CD1c-positive myeloid dendritic cell (primary cell): Measurements from ENCODE around the gene INPP5A.
"Not testable (repeated sequence)": the region's sequence is repeated elsewhere in the genome, so short reads cannot be mapped to it uniquely, and the experiment has no call there.

Experiments
- DNase-seq: peaks from one replicate; pipeline ENCODE4 v3.0.0-alpha.2; 2016; ENCODE audit errors: extremely low spot score

INPP5A gene

DNA sequence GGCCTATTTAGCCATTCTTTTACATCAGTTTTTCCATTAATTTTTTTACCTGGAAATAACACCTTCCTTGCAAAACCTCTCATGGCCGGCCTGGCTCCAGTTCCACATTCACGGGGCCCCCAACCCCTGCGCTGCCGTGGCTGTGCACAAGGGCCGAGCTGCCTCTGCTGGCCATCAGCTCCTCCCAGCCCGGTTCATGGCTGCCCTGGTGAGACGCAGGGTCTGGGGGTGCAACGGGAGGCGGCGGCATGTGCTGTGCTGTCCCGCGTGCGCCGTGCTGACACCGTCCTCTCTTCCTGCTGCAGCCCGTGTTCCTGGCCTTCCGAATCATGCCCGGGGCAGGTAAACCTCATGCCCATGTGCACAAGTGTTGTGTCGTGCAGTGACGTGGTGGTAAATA, 244.0 kb downstream of the INPP5A start:
- no peak for DNase-seq

DNA sequence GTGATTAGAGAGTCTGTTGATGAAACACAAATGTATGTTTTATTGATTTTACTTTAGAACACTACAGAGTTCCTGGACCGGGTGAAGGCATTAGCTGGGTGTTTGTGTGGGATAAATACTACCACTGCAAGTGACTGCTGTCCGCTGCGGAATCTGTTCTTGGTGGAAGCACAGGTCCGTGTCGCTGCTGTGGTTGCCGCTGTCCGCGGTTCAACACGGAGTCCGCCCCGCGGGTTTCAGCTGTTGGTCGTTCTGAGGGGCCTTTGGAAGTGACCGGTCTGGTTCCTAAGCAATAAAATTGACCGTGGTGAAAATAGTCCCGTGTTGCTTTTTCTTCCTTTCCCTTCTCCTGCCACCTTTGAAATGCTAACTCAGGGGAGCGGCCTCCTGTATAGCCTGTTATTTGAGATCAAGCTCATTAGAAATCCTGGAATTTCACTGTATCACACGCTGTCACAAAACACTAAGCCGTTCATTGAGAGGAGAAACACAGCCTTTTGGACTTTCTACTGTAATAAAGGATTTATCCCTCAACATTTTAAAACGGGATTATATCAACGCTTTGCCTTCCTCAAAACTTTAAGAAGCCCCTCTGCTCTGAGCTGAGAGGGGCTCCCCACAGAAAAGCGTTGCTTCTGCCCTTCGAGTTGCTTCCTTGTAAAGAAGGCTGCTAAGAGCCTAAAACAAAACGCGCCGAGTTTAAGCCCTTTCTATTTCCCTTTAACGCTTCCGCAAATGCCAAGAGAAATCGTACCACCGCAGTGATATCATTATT, 245.8 kb downstream of the INPP5A start:
- DNase-seq = no peak

DNA sequence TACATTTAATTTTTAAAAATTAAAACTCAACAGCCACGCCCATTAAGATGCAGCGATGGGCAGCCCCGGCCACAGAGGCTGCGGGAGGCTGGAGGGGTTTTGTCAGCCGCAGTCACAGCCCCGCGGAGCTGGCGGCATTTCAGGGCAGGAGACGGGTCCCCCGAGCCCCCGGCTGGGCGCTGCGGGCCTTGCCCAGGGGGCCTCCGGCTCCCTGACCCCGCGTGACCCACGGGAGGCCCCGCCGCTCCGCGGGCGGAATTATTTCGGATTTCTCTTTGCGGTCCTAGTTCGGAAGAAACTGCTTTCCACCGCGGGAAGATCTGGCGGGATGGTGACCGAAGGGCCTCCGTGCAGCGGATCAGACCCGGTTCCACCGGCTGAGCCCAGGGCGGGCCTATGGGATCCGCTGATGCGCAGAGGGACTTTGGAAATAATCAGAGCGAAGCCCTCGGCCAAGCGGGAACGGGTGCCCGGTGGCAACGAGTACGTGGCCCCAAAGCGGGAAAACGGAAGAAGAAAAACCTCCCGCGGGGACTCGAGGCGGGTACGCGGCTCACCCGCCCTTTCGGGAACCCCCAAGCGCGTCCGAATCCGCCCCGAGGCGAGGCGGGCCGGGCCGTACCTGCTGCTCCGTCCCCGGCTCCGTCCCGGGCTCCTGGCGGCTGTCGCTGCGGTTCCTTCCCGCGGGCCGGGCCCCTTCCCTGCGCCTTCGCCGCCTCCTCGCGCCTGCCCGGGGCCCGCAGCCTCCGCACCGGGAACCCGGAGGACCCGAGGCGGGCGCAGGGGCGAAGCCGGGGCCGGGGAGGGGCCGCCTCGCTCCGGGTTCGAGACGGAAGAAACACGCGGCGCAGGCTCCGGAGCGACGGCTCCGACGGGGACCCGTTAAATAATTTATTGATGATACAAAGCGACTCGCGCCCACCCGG, 246.6 kb downstream of the INPP5A start:
- no peak for DNase-seq

DNA sequence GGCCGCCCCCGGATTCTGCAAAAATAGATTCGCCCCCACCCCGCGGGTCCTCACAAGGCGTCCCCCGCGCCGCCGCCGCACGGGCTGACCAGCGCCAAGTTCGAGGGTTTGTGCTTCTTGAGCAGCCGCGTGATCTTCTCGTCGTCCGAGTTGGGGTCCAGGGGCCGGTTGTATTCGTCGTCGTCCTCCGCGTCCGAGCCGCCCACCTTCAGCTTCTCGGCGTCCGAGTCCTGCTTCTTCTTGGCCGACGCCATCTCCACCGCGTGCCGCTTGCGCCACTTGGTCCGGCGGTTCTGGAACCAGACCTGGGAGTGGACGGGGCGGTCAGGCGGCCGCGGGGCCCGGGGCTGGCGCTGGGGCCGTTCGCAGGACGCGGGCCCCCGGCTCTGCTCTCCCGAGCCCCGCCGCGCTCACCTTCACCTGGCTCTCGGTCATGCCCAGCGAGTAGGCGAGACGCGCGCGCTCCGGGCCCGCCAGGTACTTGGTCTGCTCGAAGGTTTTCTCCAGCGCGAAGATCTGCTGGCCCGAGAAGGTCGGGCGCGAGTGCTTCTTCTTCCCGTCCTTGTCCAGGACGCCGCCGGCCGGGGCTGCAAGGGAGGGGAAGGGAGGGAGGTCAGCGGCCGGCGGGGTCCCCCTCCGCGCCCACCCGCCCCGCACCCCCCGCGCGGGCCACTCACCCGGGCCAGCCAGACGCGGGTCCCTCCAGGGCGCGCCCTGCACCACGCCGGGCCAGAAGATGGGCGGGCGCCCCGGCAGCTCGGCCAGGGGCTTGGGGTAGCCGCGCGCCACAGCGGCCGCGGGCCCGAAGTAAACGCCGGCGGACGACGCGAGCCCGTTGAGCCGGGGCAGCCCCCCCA, 247.5 kb downstream of the INPP5A start:
- DNase-seq = no peak

DNA sequence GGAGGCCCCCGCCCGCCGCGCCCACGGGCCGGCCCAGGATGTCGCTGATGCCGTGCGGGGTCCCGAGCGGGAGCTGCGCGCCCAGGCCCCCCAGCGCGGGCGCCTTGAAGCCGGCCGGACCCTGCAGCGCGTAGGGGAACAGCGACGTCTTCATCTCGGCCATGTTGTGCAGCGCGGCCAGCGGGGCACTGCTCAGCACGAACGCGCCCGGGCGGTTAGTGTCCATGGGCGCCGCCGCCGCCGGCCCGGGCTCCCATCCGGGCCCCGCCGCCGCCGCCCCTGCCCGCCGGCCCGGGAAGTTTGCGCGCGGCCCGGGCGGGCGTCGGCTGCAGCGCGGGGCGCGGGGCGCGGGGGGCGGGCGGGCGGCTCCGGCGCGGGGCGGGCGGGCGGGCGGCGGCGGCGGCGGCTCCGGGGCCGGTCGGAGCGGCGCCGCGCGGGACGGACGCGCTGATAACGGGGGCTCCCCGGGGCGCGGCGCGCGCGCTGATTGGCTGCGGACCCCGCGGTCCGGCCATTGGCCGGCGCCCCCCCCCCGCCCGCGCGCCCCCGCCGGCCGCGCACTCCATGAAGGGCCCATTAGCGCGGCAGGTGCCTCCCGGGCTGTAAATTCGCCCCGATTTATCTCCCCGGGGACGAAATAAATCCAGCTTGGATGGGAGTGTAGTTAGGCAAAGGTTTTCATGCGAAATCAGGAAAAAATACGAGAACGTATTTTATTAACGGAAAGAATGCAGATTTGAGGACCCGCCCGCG, 248.3 kb downstream of the INPP5A start, which contains the start of gene NKX6-2:
Gene NKX6-2 (minus strand): TSS at position 425 of the 753 bp plus-strand sequence. CDS start 199 bp downstream, at position 226.
- no peak for DNase-seq

DNA sequence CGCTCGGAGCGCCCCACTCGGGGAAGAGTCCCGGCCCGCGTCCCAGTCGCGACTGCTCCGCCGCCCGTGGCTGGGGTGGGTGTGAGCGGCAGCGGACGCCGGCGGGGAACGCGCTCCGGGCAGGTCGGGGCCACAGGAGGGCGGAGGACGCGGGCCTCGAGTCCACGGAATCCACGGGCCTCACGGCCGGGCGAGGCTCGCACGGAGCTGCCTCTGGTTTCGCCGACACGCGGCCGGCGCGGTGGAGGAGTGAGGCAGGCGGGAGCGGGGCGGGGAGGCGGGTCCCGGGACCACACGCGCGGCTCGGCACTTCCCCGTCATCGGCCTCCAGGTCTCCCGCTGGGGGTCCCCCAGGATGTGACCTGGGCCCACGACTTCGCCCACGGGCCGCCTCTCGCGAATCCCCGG, 248.9 kb downstream of the INPP5A start:
- DNase-seq = no peak

DNA sequence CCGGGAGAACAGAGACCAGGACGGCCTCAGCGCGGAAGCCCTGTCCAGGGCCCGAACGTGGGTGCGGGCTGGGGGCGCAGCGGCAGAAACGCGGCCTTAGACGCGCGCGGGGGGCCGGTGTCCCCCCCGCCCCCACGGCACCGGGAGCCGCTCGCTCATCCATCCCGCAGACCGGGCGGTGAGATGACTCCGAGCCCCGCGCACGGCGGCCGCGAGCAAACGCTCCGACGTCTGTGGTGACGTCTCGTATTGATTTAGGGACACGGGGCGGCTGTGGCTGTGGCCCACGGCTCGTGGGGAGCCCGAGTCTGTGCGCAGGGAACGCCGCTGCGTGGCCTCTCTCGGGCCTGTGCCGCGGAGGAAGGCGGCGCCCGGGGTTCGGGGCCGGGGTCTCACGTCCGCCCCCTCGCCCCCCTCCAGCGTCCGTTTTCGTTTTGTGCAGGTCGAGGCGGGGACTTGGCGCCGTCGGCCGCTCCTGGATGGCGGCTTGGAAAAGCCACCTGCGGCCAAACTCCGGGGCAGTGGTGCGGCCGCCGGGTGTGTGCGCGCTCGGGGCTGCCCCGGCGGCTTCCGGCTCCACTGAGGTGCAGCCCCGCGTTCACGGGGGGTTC, 249.4 kb downstream of the INPP5A start:
- no peak for DNase-seq

DNA sequence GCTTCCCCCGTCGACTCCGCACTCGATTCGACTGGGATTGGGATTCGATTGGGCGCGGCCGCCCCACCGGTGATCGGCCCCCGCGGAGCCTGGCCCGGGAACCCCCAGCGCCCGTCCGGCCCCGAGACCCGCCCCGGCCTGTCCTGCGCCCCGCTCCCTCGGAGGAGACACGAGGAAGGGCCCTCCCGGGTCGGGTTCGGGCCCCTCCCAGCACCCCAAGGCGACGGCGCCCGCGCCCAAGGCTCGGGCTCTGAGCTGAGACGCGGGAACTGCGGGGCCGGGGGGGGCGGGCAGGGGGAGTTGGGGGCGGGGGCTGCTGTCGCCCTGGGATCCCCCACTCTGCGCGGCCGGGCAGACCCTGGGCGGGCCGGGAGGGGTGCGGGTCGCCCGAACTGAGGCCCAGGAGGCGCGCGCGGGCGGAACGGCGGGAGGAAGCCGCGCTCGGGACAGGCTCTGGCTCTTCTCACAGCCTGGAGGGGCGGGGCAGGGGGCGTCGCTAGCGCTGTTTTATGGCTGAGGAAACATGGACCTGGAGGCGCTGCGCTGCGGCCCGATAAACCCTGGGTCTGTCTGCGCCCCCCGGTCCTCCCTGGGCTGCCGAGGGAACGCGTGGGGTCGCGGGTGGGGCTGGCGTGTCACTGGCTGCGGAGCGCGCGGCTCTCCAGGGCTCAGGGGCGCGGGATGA, 250.1 kb downstream of the INPP5A start:
- no peak for DNase-seq

DNA sequence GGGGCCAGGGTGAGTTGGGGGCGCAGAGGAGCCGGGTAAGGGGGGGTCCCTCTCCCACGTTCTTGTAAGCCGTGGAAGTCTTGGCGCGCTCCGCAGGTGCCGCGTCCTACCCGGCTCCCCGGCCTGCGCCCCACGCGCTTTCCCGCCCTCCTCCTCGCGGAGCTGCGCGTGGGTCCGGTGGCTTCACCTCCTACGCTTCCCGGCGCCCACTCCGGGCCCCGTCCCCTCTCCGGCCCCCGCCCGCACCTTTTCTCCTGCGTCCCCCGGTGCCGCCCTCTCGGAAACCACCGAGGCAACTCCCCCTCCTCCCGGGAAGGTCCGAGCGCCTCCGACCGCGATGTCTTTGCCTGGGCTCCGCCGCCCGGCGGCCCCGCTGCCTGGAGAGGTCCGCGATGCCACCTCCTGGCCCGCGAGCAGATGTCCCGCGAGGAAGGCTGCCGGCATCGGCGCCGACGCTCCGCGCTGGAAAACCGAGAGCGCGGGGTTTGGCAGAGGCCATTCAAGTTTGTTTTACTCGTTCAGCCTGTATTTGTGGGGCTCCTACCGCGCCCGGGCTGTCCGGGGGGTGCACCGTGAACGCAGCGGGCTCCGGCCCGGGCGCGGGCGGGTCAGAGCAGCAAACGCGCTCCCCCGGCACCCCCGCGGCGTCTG, 250.7 kb downstream of the INPP5A start:
- DNase-seq = peak; percentile 8

DNA sequence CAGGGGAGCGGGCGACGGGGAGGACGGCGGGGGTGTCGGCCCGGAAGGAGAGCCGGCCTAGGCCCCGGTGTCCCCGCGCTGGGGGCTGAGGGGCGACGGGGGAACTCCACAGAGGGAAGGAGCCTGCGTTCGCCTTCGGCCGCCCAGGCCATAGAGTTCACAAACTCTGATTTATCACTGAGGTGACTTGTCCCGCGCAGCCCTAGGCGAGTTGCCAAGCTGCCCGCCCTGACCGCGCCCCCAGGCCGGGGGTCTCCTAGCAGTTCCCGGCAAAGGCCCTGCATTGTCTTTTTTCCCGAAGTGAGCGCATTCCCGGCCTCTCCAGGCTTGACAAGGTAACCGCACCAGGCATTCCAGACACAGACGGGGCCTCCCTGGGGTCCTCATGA, 251.2 kb downstream of the INPP5A start:
- no peak for DNase-seq

DNA sequence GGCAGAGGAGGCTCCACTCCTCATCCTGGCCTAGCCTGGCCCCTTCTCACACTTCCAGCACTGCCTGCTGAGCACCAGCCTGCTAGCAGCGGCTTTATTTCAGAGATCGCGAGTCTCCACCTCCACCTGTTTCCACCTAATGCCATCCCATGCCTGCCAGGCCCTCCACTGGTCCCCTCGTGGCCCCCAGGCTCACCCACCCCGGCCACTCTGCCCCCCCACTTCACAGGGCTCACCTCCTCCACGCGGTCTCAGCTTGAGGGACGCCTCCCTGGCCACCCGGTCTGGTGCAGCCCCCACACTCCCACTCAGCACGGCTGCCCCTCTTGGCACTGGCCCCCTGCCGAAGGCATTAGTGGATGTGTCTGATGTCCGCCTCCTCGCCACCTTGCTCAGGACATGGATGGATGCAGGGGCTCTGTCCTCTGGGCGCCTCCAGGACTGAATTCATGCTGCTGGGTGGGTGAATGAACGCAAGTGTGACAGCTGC, 252.1 kb downstream of the INPP5A start:
- no peak for DNase-seq

DNA sequence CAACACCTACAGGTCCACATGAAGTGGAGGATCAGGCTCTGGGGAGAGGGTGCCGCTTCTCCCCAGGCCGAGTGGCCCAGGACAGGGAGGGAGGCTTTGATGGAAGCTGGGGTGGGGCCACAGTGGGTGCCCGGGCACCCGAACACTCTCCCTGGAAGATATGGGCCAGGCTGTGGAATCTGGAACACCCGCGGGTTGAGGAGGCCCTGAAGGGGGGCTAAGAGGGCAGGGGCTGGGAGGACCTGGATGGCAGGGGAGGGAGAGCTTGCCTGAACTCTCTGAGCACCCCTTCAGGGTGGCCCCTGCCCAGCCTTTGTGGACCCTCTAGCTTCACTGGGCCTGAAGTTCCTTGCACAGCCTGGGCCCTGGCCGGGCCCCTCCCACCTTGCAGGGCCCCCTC, 252.9 kb downstream of the INPP5A start:
- no peak for DNase-seq

DNA sequence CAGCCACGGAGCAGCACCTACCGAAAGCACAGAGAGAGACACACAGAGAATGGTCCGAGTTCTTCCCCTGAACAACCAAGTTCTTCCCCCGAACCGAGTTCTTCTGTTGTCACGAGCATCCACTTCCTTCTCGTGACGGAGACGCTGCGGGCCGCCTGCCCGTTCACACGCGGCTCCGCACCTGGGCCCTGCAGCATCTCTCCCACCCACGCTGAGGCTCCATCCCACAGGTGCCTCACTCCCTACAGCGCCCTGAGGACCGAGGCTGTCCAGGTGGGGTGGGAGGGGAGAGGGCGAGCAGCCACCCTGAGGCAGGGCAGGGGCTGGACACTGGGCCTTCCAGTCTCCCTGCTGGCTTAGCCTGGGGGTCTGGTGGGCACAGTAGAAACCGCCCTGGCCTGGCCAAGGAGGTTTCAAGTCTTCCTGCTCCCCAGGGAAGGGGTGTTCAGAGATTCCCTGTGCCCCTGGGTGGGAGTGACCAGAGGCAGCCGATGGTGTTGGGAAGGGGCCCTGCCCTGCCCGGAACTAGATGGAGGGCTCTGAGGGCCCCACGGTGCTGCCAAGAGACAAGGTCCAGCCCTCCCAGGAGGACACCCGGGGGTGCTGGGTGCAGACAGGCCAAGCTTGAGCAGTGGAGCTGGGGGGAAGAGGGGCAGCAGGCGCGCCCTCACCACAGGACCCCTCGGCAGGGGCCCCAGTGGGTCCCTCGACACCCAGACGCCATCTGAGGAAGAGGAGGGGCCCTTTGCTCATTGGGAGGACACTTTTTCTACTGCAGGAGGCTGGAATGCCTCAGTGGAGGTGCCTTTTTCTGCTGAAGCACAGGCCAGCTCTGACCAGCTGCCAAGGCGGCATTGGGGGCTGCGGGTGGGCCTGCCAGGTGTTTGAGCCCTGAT, 253.6 kb downstream of the INPP5A start:
- DNase-seq = no peak

DNA sequence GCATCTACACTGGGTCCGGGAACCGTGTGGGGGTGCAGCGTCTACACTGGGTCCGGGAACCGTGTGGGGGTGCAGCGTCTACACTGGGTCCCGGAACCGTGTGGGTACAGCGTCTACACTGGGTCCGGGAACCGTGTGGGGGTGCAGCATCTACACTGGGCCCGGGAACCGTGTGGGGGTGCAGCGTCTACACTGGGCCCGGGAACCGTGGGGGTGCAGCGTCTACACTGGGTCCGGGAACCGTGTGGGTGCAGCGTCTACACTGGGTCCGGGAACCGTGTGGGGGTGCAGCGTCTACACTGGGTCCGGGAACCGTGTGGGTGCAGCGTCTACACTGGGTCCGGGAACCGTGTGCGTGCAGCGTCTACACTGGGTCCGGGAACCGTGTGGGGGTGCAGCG, 254.5 kb downstream of the INPP5A start:
- DNase-seq = not testable (repeated sequence)

DNA sequence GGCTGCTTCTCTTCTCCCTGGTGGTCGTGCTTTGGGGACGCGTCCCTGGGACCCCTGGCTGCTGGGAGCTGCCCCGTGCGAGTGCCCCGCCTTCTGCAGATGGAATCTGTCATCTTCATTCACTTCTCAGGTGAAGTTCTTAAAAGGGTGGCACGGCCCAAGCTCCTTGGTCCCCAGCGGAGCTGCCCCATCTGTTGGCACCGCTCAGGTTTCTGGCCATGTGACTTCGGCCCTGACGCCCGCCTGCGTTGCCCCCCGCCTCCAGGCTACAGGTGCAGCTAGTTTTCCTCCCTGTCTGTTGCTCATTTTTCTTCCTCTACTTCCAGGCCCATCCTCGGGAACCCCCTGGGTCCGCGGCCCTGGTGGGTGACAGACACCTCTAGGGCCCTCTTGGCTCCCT, 255.2 kb downstream of the INPP5A start:
- DNase-seq = no peak

DNA sequence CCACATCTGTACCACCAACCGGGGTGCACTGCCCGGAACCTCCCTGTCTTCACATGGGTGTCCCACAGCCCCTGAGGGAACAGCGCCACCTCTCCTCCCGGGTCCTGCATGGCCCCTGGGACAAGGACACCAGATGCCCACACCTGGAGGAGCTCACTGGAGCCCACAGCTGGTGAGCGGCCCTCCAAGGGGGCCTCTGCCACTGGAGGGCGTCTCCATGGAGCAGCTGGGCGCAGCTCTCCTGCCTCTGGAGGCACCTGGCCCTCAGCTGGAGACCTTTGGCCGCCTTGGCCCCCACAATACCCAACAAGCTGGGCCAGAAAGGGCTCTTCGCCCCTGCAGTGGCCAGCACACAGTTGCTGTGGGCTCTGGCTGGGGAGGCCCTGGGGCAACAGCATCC, 255.6 kb downstream of the INPP5A start:
- no peak for DNase-seq

DNA sequence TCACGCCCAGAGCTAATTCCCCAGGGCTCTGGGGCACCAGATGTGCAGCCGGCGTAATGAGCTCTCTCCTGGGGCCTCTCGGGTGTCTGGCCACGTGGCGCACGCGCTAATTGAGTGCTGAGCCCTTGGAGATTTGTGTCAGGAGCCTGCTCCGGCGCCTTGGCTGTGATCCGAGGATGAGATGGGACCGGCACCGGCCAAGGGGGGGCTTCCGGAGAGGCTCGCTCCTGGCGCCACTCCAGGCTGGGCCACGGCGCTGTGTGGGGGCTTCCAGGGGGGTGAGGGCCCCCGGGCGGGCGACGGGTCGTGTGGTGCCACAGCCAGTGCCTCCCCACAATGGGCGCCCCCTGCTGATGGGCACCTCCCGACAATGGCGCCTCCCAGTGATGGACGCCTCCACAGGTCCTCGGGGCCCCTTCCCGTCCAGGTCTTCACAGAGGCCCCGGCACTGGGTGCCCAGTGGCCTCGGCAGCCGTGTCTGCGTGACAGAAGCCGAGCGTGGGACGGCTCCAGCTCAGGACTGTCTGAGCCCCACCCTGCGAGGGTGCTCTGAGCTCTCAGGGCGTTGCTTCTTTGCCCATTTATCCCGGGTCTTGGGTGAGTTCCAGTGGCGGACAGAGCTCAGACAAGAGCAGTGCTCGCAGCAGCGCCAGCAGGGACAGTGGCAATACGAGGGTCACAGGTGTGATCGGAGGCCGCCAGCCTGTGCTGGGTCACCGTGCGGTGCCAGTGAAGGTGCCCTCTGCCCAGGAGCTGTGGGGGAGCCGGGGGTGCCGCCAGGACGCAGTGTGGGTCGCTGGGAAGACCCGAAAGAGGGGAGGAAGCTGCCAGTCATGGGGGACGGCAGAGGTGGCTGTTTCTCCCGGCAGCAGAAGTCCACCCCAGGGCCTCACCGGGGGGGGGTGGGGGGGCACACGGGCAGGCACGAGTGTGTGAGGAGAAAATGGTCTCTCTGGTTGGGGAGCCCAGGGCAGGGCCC, 256.6 kb downstream of the INPP5A start:
- no peak for DNase-seq
